HG03025 (cell line): ENCODE measurements around the gene TNNT3.

ENCODE experiments used
- ATAC-seq: cut with Tn5 transposase; IDR thresholded peaks from one replicate; pipeline ENCODE4 v1.9.1; 2021; ENCODE audit warnings: mild to moderate bottlenecking, moderate library complexity; ENCODE audit not compliant: unreplicated experiment, low FRiP score

Gene TNNT3

DNA sequence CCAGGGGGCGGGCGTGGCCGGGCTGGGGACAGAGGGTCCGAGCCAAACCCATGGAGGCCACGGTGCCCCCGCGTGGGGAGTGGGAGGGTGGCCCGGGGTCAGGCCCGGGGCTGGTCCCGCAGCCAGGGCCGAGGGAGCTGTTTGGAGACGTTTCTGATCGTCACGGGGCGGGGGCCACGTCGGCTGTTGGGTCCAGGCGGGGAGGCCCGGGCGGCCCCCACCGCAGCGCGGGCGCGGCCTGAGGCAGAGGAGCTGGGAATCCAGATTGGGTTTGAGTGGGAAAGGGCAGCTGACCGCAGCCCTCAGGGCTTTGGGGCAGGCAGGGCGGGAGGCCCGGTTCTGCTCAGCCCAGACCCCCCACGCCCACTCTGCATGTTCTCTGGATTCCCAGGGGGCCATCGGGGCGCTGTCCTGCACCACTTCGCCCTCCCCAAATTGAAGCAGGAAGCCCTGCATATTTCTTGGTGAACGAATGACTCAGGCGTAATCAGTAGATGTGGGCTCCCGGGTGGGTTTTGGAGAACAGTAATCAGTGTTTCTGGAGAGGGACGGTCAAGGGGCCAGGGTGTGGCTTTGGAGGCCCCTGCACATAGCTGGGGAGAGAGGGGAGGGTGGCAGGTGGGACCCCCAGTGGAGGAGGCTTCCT, 28.2 kb downstream of the TNNT3 start:
- ATAC-seq, result no peak

DNA sequence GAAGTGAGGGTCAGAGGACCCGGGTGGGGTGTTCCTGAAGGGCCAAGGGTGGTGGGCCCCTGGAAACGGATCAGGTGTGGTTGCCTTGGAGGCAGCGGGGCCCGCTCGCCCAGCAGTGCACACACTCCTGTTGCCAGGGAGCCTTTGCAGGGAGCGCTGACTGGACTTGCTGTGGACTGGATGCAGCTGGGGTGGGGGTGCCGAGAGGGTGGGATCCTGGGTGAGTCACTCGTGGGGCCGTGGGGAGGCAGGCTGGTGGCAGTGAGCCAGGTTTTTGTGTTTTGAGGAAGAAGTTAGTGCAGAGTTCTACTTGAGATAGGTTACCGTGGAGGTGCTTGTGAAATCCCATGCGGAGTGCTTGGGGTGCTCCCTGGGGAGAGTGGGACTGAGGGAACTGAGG, 28.9 kb downstream of the TNNT3 start:
- no peak for ATAC-seq

DNA sequence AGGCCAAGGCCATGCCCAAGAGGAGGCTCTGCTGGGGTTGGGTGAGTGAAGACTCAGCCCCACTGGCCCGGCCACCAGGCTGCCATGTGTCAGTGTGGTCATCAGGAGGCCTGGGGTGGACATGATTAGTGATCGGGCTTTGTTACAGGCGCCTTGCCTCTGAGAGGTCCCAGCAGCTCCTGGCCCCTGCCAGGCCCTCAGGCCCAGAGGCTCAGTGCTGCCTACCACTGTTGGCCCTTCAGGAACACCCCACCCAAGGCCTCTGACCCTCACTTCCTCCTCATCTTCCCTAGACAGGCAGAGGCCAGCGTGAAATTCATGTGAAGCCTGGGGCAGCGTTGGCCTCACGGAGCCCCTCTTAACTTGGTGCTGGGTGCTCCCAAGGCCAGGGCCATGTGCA, 29.8 kb downstream of the TNNT3 start:
- ATAC-seq, result no peak

DNA sequence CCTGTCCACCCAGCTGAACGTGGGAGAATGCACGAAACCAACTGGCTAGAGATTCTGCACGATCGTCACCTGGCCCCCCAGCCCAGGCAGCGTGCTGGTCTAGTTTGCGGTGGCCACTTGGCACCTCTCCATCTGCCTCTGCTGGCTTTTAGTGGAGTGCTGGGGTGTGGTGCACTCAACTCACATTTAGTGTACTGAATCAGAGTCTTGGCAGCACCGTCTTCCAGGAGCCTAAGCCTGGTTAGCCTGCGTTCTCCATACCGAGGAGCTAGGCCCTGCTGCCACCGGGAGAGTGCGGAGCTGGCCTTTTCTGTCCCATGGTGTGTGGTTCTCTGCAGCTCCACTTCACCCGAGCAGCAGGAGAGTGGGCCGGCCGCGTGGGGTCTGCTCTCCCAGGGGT, 30.4 kb downstream of the TNNT3 start:
- ATAC-seq, result no peak

DNA sequence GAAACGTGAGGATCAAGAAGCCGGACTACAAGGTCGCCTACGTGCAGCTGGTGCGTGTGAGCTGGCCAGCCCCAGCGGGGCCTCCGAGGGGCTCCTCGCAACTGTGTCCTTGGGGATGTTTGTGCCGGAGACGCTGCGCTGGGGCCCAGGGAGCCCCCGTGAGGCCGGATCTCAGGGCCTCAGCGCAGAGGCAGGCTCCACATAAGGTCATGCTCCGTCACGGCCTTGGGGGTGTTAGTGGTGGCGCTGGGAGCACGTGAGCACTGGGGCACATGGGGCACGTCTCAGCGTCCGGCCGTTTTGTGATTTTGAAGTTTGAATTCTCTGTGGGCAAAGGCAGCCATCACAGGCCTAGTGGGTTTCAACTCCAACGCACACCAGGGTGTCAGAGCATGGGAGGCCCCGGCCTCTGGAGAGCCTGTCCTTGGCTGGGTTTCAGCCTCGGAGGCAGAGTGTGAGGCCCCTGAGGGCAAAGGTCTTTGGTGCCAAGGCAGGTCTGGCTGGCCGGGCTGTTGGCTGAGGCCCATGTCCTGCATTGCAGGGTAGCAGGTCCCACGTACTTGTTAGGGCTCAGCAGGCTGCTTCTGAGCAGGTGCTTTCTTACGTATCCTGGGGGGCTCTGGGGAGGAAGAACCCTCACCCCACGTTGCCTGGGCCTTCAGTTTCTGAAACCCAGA, 33.4 kb downstream of the TNNT3 start:
- ATAC-seq, result no peak

DNA sequence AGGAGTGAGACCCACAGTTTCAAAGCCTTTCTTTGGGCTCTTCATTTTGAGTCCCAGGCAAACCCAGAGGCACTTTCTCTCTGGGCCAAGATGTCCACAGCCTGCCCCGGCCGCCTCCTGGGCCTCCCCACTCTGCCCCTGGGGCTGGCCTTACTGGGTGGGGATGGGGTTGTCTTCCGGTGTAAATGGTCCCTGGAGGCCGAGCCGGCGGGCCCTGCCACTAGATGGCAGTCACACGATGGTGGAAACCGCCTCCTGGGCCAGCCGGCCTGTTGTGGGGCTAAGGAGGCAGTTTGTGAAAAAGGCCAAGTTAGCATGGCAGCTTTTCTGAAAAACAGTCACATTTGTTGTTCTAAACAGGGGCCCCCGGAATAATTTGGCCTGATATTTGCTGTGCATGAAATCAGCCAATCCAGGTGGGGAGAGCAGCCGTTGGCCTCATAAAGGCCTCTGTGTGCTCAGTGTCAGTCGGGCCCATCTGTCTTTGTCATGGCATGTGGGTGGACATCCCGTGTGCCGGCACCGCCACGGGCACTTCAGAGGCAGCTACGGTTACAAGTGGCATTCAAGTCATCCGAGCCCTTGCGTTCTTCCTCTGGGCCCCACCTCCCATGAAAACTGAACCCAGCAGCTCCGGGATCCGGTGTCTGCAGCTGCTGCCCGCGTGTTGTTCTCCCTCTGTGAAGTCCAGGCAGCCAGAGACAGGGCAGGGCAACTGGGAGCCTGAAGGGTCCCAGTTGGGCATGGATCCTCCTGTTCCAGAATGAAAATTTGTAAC, 34.2 kb downstream of the TNNT3 start:
- no peak for ATAC-seq

DNA sequence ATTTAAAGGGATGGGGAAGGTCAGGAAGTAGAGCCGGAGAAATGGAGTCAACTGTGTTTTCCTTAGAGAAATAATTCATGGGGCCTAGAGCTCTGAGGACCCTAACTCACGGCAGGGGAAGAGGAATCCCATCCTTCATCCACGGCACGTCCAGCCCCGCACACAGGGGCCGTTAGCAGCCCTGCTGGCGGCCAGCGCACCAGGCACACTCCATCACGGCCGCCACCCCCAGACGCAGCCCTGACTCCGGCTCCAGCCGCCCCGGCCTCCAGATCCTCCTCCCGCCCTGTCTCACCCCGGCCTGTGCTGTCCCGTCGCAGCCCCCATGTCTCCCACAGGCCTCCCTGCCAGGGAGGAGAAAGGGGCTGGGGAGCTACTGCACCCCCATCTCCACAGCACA, 38.9 kb downstream of the TNNT3 start:
- ATAC-seq, result no peak

DNA sequence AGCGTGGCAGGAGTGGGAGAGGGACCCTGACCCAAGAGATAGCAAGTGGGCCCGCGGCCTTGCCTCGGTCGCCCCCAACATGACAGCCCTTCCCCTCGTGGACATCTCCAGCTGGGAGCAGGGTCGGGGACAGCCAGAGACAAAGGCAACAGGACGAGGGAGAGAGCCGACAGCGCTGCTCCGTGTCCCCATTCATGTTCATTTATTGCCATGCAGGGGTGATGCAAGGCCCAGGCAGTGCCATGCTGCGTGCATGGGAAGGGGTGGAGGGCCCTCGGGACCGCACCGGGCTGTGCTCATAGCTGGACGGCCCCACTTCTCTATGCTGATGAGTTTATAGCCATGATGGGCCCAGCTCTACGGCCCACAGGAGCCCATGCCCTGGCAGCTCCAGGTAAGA, 40.3 kb downstream of the TNNT3 start:
- ATAC-seq, result no peak

DNA sequence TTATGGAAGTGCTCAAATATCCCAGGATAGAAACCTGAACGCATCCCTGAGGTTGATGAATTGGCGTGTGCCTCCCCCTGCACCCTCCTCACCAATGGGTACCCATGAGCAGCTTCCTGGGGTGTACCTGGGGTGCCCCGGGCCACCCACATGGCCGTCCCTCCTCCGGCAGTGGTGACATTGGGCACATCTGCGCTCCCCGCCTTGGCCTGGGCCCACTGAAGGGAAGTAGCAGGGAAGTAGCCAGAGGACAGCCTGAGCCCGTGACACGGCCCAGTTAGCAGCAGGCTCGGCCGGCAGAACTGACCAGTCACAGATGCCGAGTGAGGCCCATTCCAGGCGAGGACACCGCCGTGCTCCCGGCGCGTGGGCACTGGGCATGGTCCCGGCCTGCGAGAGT, 44.4 kb downstream of the TNNT3 start:
- no peak for ATAC-seq

DNA sequence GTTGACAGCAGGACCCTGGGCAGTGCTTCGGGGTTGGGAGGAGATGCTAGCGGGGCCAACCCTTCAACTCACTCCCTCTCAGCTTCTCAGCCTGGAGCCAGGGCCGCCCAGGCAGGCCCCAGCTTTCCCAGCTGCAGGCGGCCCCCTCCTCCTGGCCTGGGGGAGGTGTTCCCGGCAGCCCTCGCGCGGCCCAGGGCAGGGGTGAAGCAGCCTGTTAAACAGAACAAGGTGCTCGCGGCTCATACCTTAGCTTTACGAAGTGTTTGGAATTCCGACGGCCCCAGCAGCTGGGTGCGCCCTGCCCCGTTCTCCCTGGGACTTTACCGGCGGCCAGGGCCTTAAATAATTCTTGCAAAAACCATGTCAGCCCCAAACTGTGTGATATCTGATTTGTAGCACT, 44.8 kb downstream of the TNNT3 start:
- no peak for ATAC-seq

DNA sequence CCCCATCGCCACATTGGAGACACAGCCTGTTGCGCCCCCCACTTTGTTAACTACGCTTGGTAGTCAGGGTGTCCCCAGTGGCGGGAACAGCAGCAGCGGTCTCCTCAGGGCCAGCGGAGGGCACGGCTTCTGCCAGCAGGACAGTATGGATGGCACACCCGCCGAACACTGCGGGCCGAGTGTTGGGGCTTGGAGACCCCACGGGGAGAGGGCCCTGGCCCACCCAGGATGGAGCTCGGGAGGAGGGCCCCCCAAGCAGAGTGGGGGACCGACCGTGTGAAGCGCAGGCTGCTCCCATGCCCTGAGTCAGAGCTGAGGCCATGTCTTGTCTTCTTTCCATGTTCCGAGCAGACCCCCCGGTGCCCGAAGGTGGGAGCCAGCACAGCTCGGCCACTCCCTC, 45.5 kb downstream of the TNNT3 start:
- no peak for ATAC-seq

DNA sequence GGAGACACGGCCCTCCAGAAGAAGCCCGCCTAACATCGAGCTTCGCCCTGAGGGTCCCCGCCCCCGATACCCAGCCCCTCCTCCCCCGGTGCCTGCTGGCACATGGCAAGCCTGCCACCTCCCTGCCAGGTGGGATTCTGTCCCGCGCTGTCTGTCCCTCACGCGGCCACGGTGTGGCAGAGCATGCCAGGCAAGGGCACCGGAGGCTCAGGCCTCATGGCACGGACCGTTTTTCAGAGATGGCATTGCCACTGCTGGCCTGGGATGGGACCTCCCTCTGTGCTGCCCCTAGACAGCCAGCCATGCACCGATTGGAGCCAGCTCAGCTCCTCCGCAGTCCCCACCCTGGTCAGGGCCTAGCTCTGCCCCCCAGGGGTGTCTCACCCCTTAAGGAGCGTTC, 47.0 kb downstream of the TNNT3 start:
- ATAC-seq, result no peak

DNA sequence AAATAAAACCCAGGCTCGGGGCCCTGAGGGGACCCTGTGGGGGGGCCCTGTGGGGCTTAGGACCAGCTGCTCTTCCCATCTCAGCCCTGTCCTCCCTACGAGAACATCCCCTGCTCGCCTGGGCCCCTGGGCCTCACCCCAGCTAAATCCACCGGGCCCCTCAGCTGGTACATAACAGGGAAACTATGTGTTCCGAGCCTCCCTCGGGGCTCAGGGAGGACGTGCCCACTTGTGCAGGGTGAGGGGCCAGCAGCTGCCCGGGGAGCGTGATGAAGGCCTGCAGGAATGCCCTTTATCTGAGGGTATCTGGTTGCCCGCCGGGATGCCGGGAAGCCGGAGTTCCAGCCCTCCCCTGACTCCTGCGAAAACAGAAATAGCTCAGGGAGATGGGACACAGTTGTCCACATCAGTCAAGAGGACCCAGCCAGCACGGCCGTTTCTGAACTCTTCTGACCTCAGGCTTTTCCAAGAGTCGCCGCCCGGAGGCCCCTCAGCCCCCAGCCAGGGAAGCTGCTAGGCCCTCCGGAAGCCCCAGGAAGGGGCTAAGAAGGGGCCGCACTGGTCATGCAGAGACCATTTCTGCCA, 48.2 kb downstream of the TNNT3 start:
- no peak for ATAC-seq

DNA sequence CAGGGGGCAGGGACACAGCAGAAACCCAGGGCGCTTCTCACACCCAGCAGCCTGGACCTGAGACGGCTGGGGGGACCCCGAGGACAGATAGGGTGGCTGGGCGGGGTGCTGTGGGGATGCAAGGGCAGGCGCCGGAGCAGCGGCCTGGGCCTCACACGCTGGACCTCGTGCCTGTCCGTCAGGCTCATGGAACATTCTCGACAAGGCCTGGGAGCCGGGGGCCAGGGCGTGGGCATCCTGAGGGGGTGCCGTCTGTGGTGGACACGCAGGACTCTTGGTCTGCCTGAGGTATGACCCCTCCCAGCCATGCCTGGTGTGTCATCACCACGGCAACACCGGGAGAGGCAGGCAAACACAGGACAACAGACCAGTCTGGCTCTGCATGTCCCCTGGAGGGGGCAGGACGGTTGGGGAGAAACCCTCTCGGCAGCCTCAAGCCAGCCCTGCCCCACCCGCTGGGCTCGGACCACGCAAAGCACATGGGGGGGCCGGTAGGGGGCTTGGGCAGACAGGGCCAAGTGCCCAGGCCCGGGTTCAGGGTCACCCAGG, 49.0 kb downstream of the TNNT3 start:
- ATAC-seq, result no peak

DNA sequence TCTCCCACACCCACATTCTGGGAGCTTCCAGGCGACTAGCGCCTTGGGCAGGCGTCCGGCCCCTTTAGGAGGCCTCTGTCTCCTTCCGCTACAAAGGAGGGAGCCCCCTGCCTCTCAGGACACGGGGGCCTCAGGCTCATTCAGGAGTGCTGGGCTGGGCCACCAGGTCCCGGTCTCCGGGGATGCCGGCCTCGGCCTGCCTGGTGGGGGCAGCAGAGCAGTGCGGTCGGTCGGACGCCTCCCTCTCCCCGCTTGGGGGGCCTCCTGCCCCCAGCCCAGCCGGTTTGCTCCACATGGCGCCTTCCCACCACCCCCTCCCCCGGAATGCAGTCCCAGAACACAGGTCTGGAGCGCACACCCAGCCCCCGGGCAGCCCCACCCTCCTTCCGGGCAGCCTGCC, 49.5 kb downstream of the TNNT3 start:
- ATAC-seq, result no peak

DNA sequence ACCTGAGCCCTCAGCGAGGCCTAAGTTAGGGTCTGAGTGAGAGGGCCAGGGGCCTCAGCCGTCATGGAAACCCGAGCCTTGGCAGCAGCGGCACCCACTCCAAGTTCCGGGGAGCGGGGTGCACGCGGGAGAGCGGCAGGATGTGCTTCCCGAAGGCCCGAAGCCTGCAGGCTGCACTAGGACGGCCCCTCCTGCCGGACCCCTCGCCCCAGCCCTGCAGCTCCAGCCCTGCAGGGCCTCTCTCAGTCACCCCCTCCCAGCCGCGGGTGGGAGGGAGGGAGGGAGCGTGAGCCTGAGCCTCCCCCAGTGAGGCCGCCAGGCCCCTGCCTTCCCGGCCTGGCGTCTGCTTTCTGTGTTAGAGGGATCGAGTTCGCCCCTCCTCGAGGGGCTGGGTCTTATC, 50.3 kb downstream of the TNNT3 start:
- ATAC-seq, result no peak

DNA sequence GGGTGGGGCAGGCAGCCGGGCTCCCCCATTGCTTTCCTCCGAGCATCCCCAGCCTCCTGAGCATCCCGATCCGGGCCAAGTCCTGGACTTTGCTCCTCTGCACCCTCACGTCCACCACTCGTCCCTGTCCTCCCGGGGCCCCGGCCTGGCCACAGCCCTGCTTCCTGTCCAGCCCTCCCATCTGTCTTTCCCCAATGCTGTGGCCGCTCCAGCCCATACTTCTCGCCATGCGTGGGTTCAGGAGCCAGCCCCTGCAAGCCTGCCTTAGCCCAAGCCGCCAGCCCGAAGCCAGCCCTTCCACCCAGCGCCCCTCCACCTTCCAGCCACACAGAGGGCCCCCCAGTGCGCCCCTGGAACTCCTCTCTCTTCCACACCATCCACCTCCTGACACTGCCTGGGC, 51.5 kb downstream of the TNNT3 start:
- no peak for ATAC-seq

DNA sequence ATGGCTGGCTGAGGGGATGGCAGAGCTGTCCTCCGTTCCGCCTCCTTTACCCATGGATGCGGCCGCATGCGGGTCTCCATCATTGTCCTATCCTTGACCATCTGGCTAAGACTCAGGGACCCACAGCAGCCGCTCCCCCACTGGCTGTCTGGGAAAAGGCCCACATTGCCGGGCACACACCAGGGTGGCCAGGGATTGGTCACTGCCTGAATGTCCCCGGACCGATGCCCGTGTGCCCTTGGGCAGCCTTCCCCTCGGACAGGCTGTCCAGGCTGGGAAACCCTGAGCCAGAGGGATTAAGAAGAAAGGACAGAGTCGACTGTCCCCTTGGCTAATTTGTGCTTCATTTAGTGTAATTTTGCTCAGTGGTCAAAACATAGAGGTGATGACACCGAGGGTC, 55.7 kb downstream of the TNNT3 start:
- ATAC-seq, result no peak

DNA sequence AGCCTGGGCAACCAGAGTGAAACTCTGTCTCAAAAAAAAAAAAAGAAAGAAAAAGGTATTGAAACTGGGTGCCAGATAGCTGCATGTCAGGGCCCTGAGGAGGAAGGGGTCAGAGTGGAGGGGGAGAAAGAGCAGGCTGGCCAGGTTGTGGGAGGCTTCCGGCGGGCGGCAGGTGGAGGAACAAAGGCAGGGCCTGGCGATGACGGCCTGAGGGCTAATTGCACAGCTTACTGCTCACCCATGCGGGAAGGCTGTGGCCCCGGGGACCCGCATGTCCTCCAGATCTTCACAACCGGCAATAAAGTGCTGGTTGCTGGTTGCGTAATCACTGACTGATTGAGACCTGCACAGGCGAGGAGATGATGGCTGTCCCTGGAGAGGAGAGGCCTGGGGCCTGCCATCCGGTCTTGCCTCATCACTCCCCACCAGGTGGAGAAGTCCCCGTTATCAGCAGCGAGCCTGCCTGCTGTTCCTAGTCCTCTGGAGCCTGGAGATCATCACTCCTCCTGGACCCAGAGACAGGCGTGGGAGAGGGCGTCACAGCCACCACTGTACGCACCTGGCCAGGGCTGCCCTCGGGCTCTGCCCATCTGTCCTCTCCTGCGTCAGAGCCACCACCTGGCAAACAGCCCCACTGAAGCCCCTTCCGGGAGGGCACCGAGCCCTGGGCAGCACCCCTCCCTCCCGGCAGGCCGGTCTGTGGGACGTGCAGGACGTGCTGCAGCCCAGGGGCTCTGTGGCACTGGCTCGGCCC, 59.4 kb downstream of the TNNT3 start:
- no peak for ATAC-seq

DNA sequence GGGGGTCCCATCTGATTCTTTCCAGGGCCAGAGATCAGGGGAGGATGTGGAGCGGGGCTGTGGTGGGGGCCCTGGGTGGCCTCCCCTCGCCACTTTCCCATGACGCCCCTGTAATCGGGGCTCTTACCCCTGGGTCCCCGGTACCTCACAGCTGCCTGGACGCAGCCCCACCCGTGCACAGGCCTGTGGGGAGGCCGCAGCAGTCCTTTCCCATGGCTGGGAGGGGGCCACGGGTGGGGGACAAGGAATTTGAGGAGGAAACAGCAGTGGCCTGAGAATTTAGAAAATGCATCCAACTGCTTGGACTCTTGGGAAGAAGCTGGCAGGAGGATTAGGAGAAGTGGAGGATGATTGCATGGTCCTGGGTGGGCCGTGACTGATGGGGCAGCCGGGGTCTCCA, 60.1 kb downstream of the TNNT3 start:
- no peak for ATAC-seq
